ENCODE data around the gene TMEM158.

The TMEM158 gene

GRCh38 chr3:45226206-45226915 is at the start of gene TMEM158:
TSS of gene TMEM158 (minus strand) at chr3:45226287. CDS start at chr3:45226027, 260 bp downstream.
- H3K4me3 ChIP-seq (ENCODE audit: low read length): peak within 1 kb of the TSS; percentile 46
- TF ChIP-seq, protein P1, sequence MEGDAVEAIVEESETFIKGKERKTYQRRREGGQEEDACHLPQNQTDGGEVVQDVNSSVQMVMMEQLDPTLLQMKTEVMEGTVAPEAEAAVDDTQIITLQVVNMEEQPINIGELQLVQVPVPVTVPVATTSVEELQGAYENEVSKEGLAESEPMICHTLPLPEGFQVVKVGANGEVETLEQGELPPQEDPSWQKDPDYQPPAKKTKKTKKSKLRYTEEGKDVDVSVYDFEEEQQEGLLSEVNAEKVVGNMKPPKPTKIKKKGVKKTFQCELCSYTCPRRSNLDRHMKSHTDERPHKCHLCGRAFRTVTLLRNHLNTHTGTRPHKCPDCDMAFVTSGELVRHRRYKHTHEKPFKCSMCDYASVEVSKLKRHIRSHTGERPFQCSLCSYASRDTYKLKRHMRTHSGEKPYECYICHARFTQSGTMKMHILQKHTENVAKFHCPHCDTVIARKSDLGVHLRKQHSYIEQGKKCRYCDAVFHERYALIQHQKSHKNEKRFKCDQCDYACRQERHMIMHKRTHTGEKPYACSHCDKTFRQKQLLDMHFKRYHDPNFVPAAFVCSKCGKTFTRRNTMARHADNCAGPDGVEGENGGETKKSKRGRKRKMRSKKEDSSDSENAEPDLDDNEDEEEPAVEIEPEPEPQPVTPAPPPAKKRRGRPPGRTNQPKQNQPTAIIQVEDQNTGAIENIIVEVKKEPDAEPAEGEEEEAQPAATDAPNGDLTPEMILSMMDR (IDR thresholded peaks at IDR 0.05; ENCODE audit: insufficient read depth, low read depth, low read length, missing control alignments): no peak
- DNase-seq (ENCODE audit: low read depth): peak; percentile 88

GRCh38 chr3:45275006-45275704 is 49.1 kb upstream of the TMEM158 start:
- H3K4me3 ChIP-seq (ENCODE audit: low read length): no peak overlapping the region
- DNase-seq (ENCODE audit: low read depth): no peak
- TF ChIP-seq, protein P1 (IDR thresholded peaks at IDR 0.05; ENCODE audit: insufficient read depth, low read depth, low read length, missing control alignments): no peak

GRCh38 chr3:45273681-45274515 is 47.8 kb upstream of the TMEM158 start:
- peak; percentile 27 for DNase-seq (ENCODE audit: low read depth)
- TF ChIP-seq, protein P1 (IDR thresholded peaks at IDR 0.05; ENCODE audit: insufficient read depth, low read depth, low read length, missing control alignments): no peak
- no peak overlapping the region for H3K4me3 ChIP-seq (ENCODE audit: low read length)

- DNase-seq (ENCODE audit: low read depth): peak; percentile 26
- TF ChIP-seq, protein P1 (IDR thresholded peaks at IDR 0.05; ENCODE audit: insufficient read depth, low read depth, low read length, missing control alignments): no peak
- no peak overlapping the region for H3K4me3 ChIP-seq (ENCODE audit: low read length)
Observed at GRCh38 chr3:45272828-45273470, 46.9 kb upstream of the TMEM158 start.

DNA sequence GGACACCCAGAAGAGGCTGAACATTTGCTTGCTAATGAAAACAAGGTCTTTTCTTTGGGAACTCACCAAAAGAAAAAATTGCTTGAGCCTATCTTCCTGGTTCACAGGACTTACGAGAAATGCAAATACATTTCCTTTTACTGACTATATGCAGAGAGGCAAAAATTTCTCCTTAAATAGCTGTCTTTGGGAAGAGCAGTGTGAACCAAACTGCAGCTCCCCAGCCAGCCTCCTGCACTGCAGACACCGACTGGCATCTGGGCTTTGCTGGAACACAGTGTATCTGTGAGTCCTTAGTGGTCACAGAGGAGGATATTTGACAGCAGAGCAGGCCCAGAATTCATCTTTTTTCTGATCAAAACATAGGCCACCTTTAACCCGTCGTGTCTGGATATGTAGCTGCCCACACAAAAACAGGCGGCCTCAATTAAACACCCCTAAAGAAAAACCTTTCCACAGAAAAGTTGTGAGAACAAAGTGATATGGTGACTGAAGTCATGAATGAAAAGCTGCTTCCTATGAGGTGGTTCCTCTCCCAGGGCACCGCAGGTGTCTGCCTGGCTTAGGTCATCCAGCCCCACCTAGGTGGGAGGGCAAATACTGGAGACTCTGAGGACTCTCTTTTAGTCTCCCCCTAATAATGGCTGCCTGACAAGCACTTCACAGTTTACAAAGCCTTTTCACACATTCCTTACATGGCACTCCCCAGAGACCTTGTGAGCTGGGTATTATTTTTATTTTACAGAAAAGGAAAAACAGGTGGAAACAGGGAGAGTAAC is 46.1 kb upstream of the TMEM158 start:
- H3K4me3 ChIP-seq (ENCODE audit: low read length): no peak overlapping the region
- TF ChIP-seq, protein P1 (IDR thresholded peaks at IDR 0.05; ENCODE audit: insufficient read depth, low read depth, low read length, missing control alignments): no peak
- DNase-seq (ENCODE audit: low read depth): no peak

GRCh38 chr3:45269952-45270351 is 43.9 kb upstream of the TMEM158 start:
- no peak for DNase-seq (ENCODE audit: low read depth)
- H3K4me3 ChIP-seq (ENCODE audit: low read length): no peak overlapping the region
- TF ChIP-seq, protein P1 (IDR thresholded peaks at IDR 0.05; ENCODE audit: insufficient read depth, low read depth, low read length, missing control alignments): no peak

Data from epithelial cell of esophagus (primary cell).